Ovary (tissue), 3 donors: ENCODE data around the gene MUC5AC.

ENCODE experiments used
- EP300 ChIP-seq: sonication (generic); formaldehyde crosslinking; IDR thresholded peaks from one replicate; pipeline ENCODE4 v1.6.1; 2017; ENCODE audit warnings: antibody characterized with exemption
- POLR2A ChIP-seq: fragments of 450-650 bp; IDR thresholded peaks from one replicate; pipeline ENCODE4 v1.6.1; 2017; ENCODE audit warnings: antibody characterized with exemption, mild to moderate bottlenecking, moderate library complexity
- TF ChIP-seq, protein P1 (sequence below), 3 donors: fragments of 450-650 bp in 2 of 3; fragments of 200-600 bp in 1 of 3; IDR thresholded peaks; one replicate each; pipeline versions ENCODE4 v1.5.1 to v1.8.0; 2016 to 2022; ENCODE audit warnings: antibody characterized with exemption in 3 of 3, mild to moderate bottlenecking in 1 of 3
- donor health status: DM: no; HTN: no; CAD: no.

- no peak for TF ChIP-seq POLR2A
- TF ChIP-seq, protein P1, sequence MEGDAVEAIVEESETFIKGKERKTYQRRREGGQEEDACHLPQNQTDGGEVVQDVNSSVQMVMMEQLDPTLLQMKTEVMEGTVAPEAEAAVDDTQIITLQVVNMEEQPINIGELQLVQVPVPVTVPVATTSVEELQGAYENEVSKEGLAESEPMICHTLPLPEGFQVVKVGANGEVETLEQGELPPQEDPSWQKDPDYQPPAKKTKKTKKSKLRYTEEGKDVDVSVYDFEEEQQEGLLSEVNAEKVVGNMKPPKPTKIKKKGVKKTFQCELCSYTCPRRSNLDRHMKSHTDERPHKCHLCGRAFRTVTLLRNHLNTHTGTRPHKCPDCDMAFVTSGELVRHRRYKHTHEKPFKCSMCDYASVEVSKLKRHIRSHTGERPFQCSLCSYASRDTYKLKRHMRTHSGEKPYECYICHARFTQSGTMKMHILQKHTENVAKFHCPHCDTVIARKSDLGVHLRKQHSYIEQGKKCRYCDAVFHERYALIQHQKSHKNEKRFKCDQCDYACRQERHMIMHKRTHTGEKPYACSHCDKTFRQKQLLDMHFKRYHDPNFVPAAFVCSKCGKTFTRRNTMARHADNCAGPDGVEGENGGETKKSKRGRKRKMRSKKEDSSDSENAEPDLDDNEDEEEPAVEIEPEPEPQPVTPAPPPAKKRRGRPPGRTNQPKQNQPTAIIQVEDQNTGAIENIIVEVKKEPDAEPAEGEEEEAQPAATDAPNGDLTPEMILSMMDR (IDR thresholded peaks at IDR 0.05): no peak
- no peak for TF ChIP-seq EP300
These were observed 1.1 kb downstream of the MUC5AC start for GRCh38 chr11:1158681-1159487.
